Endothelial cell of hepatic sinusoid (primary cell): Measurements from ENCODE around the gene TECR.

ENCODE experiments used
- in situ Hi-C: cut with HindIII; loops from 2 replicates; pipeline ENCODE4 v1.10.0; 2017; ENCODE audit warnings: low sequenced_read_pairs

TECR gene

DNA sequence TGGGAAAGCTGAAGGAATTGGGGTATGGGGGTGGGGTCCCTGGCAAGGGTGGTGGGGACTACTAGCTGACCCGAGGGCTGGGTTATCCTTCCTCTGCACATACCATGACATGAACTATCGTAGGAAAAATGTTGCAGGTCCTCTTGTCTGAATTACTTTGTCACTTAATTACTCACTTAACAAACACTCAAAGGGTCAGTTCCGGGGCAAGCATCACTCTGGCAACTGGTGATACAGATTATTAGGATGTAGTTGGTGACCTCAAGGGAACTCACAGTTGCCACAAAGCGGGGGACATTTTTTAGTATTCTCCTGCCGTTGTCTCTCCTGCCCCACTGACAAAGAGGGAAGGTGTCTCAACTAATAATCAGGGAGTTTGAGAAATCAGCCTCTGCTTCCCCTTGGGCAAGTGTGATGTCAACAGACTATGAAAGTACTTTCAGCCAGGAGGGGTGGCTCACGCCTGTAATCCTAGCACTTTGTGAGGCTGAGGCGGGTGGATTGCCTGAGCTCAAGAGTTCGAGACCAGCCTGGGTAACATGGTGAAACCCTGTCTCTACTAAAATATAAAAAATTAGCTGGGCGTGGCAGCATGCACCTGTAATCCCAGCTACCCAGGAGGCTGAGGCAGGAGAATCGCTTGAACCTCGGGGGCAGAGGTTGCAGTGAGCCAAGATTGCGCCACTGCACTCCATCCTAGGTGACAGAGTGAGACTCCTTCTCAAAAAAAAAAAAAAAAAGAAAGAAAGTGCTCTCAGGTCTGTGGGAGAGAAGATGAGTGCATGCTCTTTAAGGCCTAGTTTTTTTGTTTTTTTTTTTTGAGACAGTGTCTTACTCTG is 21.5 kb upstream of the TECR start:
- in situ Hi-C loops: no loop called here

DNA sequence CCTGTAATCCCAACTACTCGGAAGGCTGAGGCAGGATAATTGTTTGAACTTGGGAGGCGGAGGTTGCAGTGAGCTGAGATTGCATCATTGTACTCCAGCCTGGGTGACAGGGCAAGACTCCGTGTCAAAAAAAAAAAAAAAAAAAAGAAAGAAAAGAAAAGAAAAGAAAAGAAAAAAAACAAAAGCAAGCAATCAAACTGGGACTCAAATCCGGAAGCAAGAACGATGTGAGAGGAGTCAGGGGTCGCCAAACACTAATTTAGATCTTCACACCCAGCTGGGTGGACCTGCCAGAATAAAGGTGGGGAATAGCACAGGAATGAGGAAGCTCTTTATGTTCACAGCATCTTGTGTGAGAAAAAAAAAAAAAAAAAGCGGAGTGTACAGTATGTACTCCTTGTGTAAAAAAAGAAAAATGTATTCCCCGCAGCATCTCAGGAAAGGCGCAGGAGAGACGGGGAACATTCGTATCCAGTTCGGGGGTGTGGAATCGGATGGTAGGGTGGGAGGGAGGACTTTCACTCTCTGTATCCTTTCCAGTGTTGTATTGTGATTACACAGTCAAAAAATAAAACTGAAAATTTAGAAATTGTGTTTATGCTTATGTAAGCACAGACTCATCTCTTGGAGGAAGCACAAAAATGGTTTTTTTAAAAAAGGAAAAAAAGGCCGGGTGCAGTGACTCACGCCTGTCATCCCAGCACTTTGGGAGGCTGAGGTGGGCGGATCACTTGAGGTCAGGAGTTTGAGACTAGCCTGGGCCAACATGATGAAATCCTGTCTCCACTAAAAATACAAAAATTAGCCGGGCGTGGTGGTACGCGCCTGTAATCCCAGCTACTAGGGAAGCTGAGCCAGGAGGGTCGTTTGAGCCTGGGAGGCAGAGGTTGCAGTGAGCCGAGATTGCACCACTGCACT is 18.8 kb upstream of the TECR start:
- in situ Hi-C loops: no loop called here

GRCh38 chr19:14511229-14511593 is 18.2 kb upstream of the TECR start:
- in situ Hi-C loops: no loop called here

DNA sequence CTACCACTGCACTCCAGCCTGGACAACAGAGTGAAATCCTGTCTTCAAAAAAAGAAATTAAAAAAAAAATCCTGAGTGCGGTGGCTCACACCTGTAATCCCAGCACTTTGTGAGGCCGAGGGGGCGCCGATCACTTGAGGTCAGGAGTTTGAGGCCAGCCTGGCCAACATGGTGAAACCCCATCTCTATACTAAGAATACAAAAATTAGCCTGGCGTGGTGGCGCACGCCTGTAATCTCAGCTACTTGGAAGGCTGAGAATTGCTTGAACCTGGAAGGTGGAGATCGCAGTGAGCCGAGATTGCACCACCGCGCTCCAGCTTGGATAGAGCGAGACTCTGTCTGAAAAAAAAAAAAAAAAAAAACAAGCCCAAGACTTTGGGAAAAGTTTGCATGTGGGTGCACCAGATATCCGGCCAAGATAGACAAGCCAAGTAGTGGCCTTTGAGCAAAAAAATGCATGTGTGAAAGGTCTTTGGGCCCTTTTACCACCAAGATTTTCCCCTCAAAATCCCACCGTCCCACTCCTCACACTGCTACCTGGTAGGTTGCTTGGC is 16.9 kb upstream of the TECR start:
- in situ Hi-C loops: no loop called here

DNA sequence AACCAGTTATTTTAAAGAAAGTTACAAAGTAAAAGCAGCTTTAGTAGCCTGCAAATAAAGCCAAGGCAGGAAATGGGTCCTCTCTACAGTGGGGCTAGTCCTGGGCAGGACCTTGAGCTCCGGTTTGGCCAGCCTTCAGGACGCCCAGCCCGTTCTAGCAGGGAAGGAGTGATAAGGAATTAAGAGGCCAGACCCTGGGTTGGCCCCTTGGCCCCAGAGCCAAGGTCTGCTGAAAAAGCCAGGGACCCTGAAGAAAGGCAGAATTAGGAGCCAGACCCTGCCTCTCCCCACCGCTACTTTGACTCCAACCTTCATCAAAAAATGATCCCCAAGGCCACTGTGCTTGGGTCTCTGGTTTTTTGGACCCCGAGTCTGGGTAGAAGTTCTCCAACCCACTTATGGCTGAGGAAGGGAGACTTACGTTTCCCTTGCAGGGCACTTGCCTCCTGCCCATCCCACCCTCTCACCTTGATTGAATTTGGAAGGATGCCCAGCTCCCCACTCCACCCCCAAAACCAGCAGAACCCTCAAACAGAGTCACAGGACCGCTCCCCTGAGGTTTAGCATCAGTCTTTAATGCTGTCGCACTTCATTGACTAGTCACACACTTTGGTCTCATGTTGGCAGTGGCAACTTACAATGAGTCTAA is 15.1 kb upstream of the TECR start:
- in situ Hi-C loops: no loop called here

- in situ Hi-C loops: loop anchor here (5.0 kb wide), 1 partner anchor 103 kb away; no protein-coding TSS in a partner anchor
These were observed 13.8 kb upstream of the TECR start for GRCh38 chr19:14515501-14516047.

- in situ Hi-C loops: loop anchor here (5.0 kb wide), 1 partner anchor 104 kb away; no protein-coding TSS in a partner anchor
These were observed 13.3 kb upstream of the TECR start for GRCh38 chr19:14516048-14516534.

DNA sequence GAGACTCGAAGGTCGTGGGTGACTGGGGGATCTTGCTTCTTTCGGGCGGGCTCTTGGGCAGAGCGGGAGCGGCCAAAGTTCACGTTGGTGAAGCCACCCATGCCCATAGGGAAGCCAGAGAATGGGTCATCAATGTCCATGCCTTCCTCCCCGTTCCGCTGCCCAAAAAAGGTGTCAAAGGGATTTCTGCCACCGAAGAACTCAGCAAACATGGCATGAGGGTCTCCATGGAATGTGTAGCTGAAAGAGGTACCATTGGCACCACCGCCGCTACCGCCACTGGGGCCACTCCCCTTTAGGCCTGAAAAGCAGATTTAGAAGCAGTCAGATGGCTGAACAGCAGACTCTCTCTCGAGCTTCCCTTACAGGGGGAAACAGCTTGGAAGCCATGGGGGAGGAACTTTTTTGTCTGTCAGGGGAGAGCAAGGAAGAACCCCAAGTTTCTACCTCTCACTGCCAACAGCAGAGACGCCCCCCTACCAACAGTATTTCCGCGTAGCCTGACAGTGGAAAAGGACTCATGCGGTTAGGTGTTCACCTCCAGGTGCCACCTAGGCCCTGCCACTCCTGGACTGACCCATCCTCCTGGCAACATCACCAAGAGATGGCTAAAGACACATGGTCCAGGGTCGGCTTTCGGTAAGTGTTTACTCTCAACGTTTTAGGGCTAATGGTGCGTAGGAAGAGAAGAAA is 12.5 kb upstream of the TECR start:
- in situ Hi-C loops: loop anchor here (5.0 kb wide), 1 partner anchor 105 kb away; no protein-coding TSS in a partner anchor

DNA sequence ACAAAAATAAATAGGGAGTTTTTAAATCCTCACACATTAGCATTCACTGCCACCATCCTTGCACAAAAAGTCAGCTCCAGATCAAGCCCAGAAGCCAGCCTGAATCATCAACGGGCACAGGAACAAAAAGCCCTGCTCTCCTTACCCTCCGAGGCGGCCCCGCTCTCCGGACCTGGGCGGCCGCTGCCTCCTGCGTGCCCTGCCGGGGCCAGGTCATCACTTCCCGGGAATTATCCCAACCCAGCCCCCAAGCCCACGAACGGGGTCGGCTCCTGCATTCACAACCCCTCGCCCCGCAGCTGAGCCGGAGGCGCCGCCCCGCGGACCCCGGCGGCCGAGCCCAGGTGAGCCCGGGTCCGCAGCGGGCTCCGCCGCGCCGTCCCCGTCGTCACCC is 12.0 kb upstream of the TECR start:
- in situ Hi-C loops: loop anchor here (5.0 kb wide), 1 partner anchor 105 kb away; no protein-coding TSS in a partner anchor

GRCh38 chr19:14517840-14518505 is 11.4 kb upstream of the TECR start, which contains the start of gene DNAJB1:
Gene DNAJB1, minus strand, starts transcription at chr19:14518397. Its CDS starts 48 bp downstream, at chr19:14518349.
- in situ Hi-C loops: loop anchor here (5.0 kb wide), 1 partner anchor 106 kb away; no protein-coding TSS in a partner anchor

DNA sequence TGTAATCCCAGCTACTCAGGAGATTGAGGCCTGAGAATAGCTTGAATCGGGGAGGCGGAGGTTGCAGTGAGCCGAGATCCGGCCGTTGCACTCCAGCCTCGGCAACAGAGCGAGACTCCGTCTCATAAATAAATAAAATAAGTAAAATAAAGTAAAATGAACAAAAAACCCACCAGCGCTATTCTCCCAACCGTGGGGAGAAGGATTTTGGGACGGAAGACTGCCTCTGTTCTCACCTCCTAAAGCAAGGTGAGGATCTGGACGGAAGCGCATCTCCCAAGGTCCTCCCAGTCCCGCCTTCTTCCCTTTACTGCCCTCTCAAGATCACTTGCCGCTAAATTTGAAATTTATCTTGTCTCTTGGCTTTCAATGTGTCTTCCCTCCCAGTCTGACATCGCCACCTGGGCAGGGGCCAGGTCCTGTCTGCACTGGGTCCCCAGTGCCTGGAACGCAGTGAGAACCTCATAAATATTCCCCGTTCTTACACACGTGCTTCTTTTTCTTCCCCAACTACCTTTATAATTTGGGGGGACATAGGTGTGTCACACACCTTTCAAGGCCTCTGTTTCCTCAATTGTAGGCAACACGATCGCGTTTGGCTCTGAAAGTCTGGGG is 10.0 kb upstream of the TECR start:
- in situ Hi-C loops: loop anchor here (5.0 kb wide), 1 partner anchor 107 kb away; no protein-coding TSS in a partner anchor

DNA sequence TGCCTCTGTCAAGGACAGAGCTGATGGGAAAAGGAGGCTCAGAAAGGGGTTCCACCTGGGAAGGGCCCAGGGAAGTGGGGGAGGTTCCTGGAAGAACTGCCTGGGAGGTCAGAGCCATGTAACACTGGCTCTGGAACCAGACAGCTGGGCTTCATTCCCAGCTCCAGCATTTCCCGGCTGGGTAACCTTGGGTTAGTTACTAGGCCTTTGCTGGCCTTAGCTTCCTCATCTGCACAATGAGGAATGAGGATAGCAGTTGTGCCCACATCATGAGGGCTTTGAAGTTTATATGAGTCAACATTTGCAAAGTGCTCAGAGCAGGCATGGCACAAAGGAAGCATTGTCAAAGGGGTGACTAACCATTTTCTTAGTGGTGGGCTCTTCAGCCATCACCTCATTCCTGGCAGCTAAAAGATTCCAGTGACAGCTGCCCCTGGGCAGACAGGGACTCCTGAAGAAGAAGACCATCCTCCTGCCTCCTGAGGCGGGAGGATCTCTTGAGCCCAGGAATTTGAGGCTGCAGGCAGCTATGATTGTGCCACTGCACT is 9.5 kb upstream of the TECR start:
- in situ Hi-C loops: loop anchor here (5.0 kb wide), 1 partner anchor 108 kb away; no protein-coding TSS in a partner anchor

GRCh38 chr19:14520543-14520942 is 8.9 kb upstream of the TECR start:
- in situ Hi-C loops: no loop called here

GRCh38 chr19:14525729-14526128 is 3.7 kb upstream of the TECR start:
- in situ Hi-C loops: no loop called here

- in situ Hi-C loops: no loop called here
These were observed 3.0 kb upstream of the TECR start for GRCh38 chr19:14526423-14526822.

GRCh38 chr19:14528419-14529253 is 758 bp upstream of the TECR start:
- in situ Hi-C loops: no loop called here

GRCh38 chr19:14530005-14530348 is 583 bp downstream of the TECR start:
- in situ Hi-C loops: no loop called here
